Ectodermal cell (in vitro differentiated cells): ENCODE data around the gene AGO3.
"Not testable (repeated sequence)": the region's sequence is repeated elsewhere in the genome, so short reads cannot be mapped to it uniquely, and the experiment has no call there.

Source experiments
- H3K27ac ChIP-seq: 2 replicates; pipeline ENCODE4 v1.7.0; 2013; ENCODE audit warnings: mild to moderate bottlenecking, low read depth, low read length; ENCODE audit not compliant: insufficient read depth, poor library complexity, severe bottlenecking
- H3K27me3 ChIP-seq: 2 replicates; pipeline ENCODE4 v1.7.0; 2013; ENCODE audit warnings: mild to moderate bottlenecking, low read length; ENCODE audit not compliant: insufficient read depth, control insufficient read depth, poor library complexity, severe bottlenecking
- H3K36me3 ChIP-seq: one replicate; pipeline ENCODE4 v1.7.0; 2013; ENCODE audit warnings: low read length; ENCODE audit not compliant: control insufficient read depth, insufficient read depth
- H3K4me1 ChIP-seq: one replicate; pipeline ENCODE4 v1.7.0; 2013; ENCODE audit warnings: low read length; ENCODE audit not compliant: control insufficient read depth, insufficient read depth
- H3K4me3 ChIP-seq: 2 replicates; pipeline ENCODE4 v1.7.0; 2013; ENCODE audit warnings: low read depth, low read length, control low read depth; ENCODE audit not compliant: insufficient read depth
- H3K9me3 ChIP-seq: 2 replicates; pipeline ENCODE4 v1.7.0; 2013; ENCODE audit warnings: mild to moderate bottlenecking, low read length, moderate library complexity; ENCODE audit not compliant: control insufficient read depth
- WGBS, 2 experiments: methylation state at CpG; one replicate each; pipeline ENCODE4 v1.1.7; 2013; ENCODE audit warnings: missing lambda C conversion rate in 2 of 2; 5-methylcytosine and 5-hydroxymethylcytosine counted together

The AGO3 gene

DNA sequence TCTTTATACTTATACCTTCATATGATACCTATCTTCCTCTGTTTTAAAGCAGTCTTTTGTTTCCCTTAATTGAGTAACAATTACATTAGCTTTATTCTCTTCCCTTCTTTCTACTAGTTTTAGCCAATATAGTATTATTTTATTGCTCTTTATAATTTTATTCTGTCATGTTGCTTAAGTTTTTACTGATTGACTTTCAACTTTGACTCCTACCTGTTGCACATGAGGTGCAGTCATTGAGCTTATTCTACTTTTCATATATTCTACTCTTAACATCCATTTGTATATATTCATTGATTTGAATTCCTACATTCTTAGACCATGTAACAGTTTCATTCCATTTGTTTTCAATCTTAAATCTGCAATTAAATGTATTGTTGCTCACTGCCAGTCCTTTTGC lies 49.2 kb downstream of the AGO3 start:
- Histone ChIP-seq H3K36me3 (peaks cover 4% of the 10 kb centered on the region), H3K27ac (no peak overlapping the region), H3K4me1 (no peaks in the 10 kb centered on the region), H3K9me3 (no peaks in the 10 kb centered on the region), H3K4me3 (no peak overlapping the region), H3K27me3 (no peaks in the 10 kb centered on the region)

DNA sequence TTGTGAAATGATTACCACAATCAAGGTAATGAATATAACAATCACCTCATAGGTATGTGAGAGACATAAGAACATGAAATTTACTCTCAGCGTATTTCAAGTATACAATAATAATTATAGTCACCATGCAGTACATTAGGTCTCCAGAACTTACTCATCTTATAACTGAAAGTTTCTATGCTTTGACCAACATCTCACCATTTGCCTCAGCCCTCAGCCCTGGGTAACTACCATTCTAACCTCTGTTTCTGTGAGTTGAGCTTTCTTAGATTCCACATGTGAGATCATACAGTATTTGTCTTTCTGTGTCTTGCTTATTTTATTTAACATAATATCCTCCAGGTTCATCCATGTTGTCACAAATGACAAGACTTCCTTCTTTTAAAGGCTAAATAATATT lies 57.3 kb downstream of the AGO3 start:
- H3K27me3 ChIP-seq, result no peaks in the 10 kb centered on the region
- no peaks in the 10 kb centered on the region for H3K4me1 ChIP-seq
- H3K27ac ChIP-seq, result no peak overlapping the region
- no peak overlapping the region for H3K4me3 ChIP-seq
- no peaks in the 10 kb centered on the region for H3K9me3 ChIP-seq
- peaks cover 4% of the 10 kb centered on the region for H3K36me3 ChIP-seq
- WGBS, 2 experiments, result 100% methylated on average over 1 of the region's 1 CpG

DNA sequence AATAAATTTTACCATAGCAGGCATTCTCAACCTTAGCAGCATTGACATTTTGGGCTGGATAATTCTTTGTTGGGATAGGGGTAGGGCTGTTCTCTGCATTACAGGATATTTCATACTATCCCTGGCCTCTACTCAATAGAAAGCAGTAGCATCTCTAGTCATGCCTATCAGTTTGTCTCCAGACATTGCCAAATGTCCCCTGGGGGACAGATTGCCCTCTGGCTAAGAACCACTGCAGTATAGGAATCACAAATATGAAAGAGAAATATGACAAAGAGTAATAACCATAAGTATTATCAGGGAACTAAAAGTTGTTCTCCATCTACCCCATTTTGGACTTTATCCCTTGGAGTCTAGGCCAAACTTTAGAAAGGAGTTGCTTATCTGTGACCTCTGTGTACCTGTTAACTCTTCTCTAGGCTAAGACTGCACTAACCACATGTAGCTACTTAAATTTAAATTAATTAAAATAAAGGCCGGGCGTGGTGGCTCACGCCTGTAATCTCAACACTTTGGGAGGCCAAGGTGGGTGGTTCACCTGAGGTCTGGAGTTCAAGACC lies 76.1 kb downstream of the AGO3 start:
- 92 to 96% methylated on average over 3 of the region's 3 CpGs for WGBS, 2 experiments

DNA sequence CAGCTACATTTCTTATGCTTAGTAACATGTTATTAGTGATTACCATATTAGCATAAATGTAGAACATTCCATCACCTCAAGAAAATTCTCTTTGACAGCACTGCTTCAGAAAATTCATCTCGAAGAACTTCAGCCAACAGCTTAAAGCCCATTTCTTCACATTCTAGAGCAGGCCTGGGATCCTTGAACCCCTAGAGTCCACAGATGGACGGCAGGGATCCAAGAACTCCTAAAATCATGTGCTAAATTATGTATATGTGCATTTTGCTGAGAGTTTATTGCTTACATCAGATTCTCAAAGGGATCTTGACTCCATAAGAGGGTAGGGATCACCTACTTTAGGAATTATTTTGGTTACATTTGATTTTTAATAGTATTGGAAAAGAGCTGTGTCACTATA lies 76.8 kb downstream of the AGO3 start:
- Histone ChIP-seq H3K27me3 (no peaks in the 10 kb centered on the region), H3K27ac (no peak overlapping the region), H3K4me3 (no peak overlapping the region), H3K36me3 (peaks cover under 1% of the 10 kb centered on the region), H3K9me3 (no peaks in the 10 kb centered on the region), H3K4me1 (no peaks in the 10 kb centered on the region)
- WGBS, 2 experiments, result 93 to 98% methylated on average over 2 of the region's 2 CpGs

More for the DNA sequence above, 76.1 kb downstream of the AGO3 start:
- Histone ChIP-seq H3K9me3 (no peaks in the 10 kb centered on the region), H3K27ac (no peak overlapping the region), H3K27me3 (no peaks in the 10 kb centered on the region), H3K36me3 (no peaks in the 10 kb centered on the region), H3K4me3 (no peak overlapping the region), H3K4me1 (no peaks in the 10 kb centered on the region)

DNA sequence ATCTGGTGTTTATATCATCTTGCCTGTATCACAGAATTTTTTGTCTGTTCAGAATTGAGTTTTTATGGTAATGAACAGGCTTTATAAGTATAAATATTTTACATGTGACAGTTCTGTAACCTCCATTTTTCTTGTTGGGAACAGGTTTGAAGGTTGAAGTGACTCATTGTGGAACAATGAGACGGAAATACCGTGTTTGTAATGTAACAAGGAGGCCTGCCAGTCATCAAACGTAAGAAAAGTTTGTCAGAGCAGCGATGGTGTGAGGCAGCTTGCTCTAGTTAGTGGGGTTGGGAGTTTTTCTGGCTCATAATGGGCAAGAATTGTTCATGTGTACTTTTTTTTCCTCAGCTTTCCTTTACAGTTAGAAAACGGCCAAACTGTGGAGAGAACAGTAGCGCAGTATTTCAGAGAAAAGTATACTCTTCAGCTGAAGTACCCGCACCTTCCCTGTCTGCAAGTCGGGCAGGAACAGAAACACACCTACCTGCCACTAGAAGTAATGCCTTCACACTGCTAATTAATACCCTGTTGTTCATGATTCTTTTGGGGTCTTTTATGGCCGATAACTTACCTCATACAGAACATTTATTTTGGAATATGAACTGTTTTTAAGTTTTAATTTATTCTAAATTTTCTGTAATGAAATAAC lies 77.8 kb downstream of the AGO3 start:
- WGBS, 2 experiments, result 79 to 82% methylated on average over 8 to 9 of the region's 9 CpGs
- no peak overlapping the region for H3K27ac ChIP-seq

DNA sequence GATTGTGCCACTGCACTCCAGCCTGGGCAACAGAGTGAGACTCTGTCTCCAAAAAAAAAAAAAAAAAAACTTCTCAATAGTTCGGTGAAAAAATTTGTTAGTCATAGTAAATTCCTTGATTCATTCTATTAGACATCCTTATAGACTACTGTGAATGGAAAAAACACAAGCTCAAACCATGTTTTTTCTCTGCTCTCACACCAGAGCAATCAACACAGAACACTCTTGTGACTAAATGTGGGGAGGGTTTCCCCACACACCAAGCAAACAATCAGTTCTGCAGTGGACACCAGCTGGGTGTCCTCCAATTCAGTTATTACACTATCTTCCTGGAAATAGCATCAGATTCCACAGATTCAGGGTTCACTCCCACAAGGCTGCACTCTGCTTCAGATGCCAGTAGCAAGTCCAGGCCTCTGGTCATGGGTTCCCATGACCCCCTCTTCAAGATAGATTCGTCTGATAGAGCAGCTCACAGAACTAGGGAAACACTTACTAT lies 83.9 kb downstream of the AGO3 start:
- no peak overlapping the region for H3K4me3 ChIP-seq
- H3K4me1 ChIP-seq, result no peaks in the 10 kb centered on the region
- H3K27me3 ChIP-seq, result no peaks in the 10 kb centered on the region
- H3K9me3 ChIP-seq, result no peaks in the 10 kb centered on the region
- WGBS, 2 experiments, result 90 to 100% methylated on average over 1 to 2 of the region's 2 CpGs
- peaks cover 13% of the 10 kb centered on the region for H3K36me3 ChIP-seq
- H3K27ac ChIP-seq, result no peak overlapping the region

More for the DNA sequence above, 77.8 kb downstream of the AGO3 start:
- H3K36me3 ChIP-seq, result peaks cover 7% of the 10 kb centered on the region
- H3K4me3 ChIP-seq, result no peak overlapping the region
- no peaks in the 10 kb centered on the region for H3K4me1 ChIP-seq
- no peaks in the 10 kb centered on the region for H3K9me3 ChIP-seq
- H3K27me3 ChIP-seq, result no peaks in the 10 kb centered on the region

DNA sequence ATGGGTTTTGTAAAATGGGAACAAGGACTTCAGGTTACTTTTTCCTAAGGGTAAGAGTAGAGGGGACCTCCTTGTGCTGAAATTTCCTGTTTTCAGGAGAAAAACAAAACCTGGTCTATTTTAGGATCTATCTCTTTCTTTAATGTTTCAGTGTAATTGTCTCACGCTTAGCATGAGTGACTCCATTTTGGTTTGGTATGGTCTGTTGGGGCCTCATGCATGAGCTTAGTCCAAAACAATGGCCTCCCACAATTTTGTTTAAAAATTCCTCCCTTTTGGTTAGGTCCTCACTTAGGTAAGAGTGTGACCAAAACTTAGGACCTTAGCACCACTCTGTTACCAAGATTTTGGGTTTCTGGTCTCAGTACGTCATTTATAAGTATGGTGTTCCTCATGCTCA lies 85.8 kb downstream of the AGO3 start:
- Histone ChIP-seq H3K36me3 (peaks cover 13% of the 10 kb centered on the region), H3K27me3 (no peaks in the 10 kb centered on the region), H3K9me3 (no peaks in the 10 kb centered on the region), H3K4me1 (no peaks in the 10 kb centered on the region), H3K4me3 (no peak overlapping the region), H3K27ac (no peak overlapping the region)
- 95 to 100% methylated on average over 2 of the region's 2 CpGs for WGBS, 2 experiments

DNA sequence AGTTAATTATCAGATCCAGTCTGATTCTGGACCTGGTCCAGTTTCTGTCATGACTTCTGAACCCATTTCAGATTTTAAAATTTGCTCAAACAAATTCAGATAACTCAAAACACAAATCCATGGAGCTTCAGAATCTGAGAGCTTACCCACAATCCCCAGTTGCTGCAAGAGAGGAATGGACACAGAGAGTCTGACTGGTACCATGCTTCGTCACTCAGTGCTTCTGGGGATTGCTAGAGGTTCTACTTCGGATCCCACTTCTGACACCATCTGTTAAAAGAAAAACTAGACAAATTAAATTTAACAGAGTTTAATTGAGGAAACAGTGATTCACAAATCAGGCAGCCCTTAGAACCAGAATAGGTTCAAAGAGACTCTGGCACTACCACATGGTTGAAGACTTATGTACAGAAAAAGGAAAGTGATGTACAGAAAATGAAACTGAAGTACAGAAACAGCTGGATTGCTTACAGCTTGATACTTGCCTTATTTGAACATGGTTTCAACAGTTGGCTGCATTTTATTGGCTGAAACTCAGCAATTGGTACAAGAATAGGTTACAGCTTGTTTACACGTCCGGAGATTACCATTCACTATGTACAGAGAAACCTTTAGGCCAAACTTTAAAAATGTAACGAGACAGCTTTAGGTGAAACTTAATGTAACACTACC lies 92.3 kb downstream of the AGO3 start:
- Histone ChIP-seq H3K36me3 (peaks cover 16% of the 10 kb centered on the region), H3K27ac (no peak overlapping the region), H3K27me3 (no peaks in the 10 kb centered on the region), H3K4me3 (no peak overlapping the region), H3K9me3 (no peaks in the 10 kb centered on the region), H3K4me1 (no peaks in the 10 kb centered on the region)
- WGBS, 2 experiments, result 95 to 96% methylated on average over 5 of the region's 5 CpGs

DNA sequence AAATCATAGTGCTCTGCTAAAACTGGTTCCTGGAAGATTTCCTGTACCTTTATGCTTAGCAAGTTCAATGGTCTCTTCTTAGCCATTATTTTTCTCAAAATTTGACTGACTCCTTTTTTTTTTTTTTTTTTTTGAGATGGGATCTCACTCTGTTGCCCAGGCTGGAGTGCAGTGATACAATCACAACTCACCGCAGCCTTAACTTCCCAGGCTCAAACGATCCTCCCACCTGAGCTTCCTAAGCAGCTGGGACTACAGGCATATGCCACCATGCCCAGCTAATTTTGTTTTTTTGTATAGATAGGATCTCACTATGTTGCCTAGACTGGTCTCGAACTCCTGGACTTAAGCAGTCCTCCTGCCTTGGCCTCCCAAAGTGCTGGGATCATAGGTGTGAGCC lies 93.1 kb downstream of the AGO3 start:
- H3K36me3 ChIP-seq, result peaks cover 16% of the 10 kb centered on the region
- not testable (repeated sequence) for H3K27ac ChIP-seq, H3K4me3 ChIP-seq, H3K9me3 ChIP-seq, H3K27me3 ChIP-seq, H3K4me1 ChIP-seq
- 98 to 99% methylated on average over 3 of the region's 3 CpGs for WGBS, 2 experiments

DNA sequence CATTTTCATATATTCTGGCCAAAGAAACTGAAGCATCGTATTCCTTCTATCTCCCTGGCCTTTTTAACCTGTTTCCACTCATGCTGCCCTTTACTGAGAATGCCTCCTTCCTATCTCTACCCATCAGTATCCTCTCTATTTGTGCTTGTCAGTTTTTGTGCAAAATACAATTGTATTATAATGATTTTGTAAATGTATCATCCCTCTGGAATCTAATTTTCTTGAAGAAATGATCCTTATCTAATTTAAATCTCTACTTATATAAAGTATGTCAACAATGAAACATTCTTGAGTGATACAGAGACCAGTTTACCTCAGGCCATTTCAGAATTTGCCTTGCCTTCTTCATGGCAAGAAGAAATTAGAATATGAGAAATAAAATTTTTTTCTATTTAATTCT lies 93.9 kb downstream of the AGO3 start:
- H3K4me3 ChIP-seq, result no peak overlapping the region
- no peak overlapping the region for H3K27ac ChIP-seq
- no peaks in the 10 kb centered on the region for H3K27me3 ChIP-seq
- H3K9me3 ChIP-seq, result no peaks in the 10 kb centered on the region
- H3K36me3 ChIP-seq, result peaks cover 13% of the 10 kb centered on the region
- no peaks in the 10 kb centered on the region for H3K4me1 ChIP-seq
- 97 to 98% methylated on average over 1 of the region's 1 CpG for WGBS, 2 experiments
